Glutamatergic neuron (in vitro differentiated cells): ENCODE measurements around the gene NCOA4. TPM values are rescaled to one million over a fixed set of nuclear protein-coding genes. Genes with fewer than 3 reads are reported as not detected.

Source experiments
- DNase-seq: peaks from one replicate; pipeline ENCODE4 v3.0.0; 2022
- H3K27ac Mint-ChIP-seq: one replicate; pipeline ENCODE4 v1.8.0; 2020; ENCODE audit warnings: mild to moderate bottlenecking, mixed read lengths, inconsistent platforms; ENCODE audit not compliant: unreplicated experiment
- H3K27me3 Mint-ChIP-seq: one replicate; pipeline ENCODE4 v1.8.0; 2020; ENCODE audit warnings: mild to moderate bottlenecking, moderate library complexity, mixed read lengths, inconsistent platforms; ENCODE audit not compliant: unreplicated experiment
- H3K36me3 Mint-ChIP-seq: one replicate; pipeline ENCODE4 v1.8.0; 2020; ENCODE audit warnings: mild to moderate bottlenecking, mixed read lengths, inconsistent platforms; ENCODE audit not compliant: unreplicated experiment
- H3K4me1 Mint-ChIP-seq: one replicate; pipeline ENCODE4 v1.8.0; 2020; ENCODE audit warnings: mild to moderate bottlenecking, low read depth, mixed read lengths, inconsistent platforms; ENCODE audit not compliant: unreplicated experiment
- H3K4me3 Mint-ChIP-seq: one replicate; pipeline ENCODE4 v1.8.0; 2020; ENCODE audit warnings: mild to moderate bottlenecking, mixed read lengths, inconsistent platforms; ENCODE audit not compliant: unreplicated experiment
- H3K9me3 Mint-ChIP-seq: one replicate; pipeline ENCODE4 v1.8.0; 2020; ENCODE audit warnings: mild to moderate bottlenecking, moderate library complexity, mixed read lengths, inconsistent platforms; ENCODE audit not compliant: unreplicated experiment
- CTCF ChIP-seq: fragments of 200-600 bp; sonication (generic); IDR thresholded peaks from one replicate; pipeline ENCODE4 v1.5.0; 2021; ENCODE audit not compliant: partially characterized antibody, unreplicated experiment
- total RNA-seq: library from RNA; stranded (reverse); fragmentation: NEBNext Ultra II Directional; extraction: Animal tissue kit (Norgen Biotek cat#: 25700); gene quantifications from one replicate; pipeline ENCODE4 v1.2.1, GENCODE V29; 2021; ENCODE audit not compliant: unreplicated experiment

The NCOA4 gene
- total RNA-seq, 1 donor from 2014 or later = 90.5 TPM

- no peak for DNase-seq
- no peak for TF ChIP-seq CTCF
- Mint-ChIP-seq H3K27ac (no peak overlapping the region), H3K27me3 (peaks cover 2% of the 10 kb centered on the region), H3K9me3 (peaks cover 3% of the 10 kb centered on the region), H3K4me3 (no peak overlapping the region), H3K36me3 (no peaks in the 10 kb centered on the region), H3K4me1 (peaks cover 19% of the 10 kb centered on the region)
Measured at GRCh38 chr10:46019177-46019528, 11.3 kb downstream of the NCOA4 start.

- H3K4me1 Mint-ChIP-seq = peaks cover 15% of the 10 kb centered on the region
- H3K27me3 Mint-ChIP-seq = peaks cover 2% of the 10 kb centered on the region
- peaks cover 1% of the 10 kb centered on the region for H3K9me3 Mint-ChIP-seq
- no peak for DNase-seq
- no peak overlapping the region for H3K4me3 Mint-ChIP-seq
- H3K27ac Mint-ChIP-seq = no peak overlapping the region
- no peak for TF ChIP-seq CTCF
- no peaks in the 10 kb centered on the region for H3K36me3 Mint-ChIP-seq
Measured at GRCh38 chr10:46018453-46019176, 11.8 kb downstream of the NCOA4 start.

GRCh38 chr10:46017733-46018132 is 12.7 kb downstream of the NCOA4 start:
- no peak for TF ChIP-seq CTCF
- Mint-ChIP-seq H3K4me3 (no peak overlapping the region), H3K4me1 (peaks cover 14% of the 10 kb centered on the region), H3K9me3 (no peaks in the 10 kb centered on the region), H3K27me3 (peaks cover 2% of the 10 kb centered on the region), H3K36me3 (no peaks in the 10 kb centered on the region), H3K27ac (no peak overlapping the region)
- no peak for DNase-seq

GRCh38 chr10:46016811-46017210 is 13.6 kb downstream of the NCOA4 start:
- Mint-ChIP-seq H3K36me3 (no peaks in the 10 kb centered on the region), H3K4me3 (no peak overlapping the region), H3K4me1 (peaks cover 12% of the 10 kb centered on the region), H3K9me3 (no peaks in the 10 kb centered on the region), H3K27me3 (no peaks in the 10 kb centered on the region), H3K27ac (no peak overlapping the region)
- no peak for DNase-seq
- TF ChIP-seq CTCF = no peak

- H3K27me3 Mint-ChIP-seq = no peaks in the 10 kb centered on the region
- TF ChIP-seq CTCF = no peak
- no peaks in the 10 kb centered on the region for H3K9me3 Mint-ChIP-seq
- H3K36me3 Mint-ChIP-seq = no peaks in the 10 kb centered on the region
- H3K4me3 Mint-ChIP-seq = no peak overlapping the region
- no peak overlapping the region for H3K27ac Mint-ChIP-seq
- peaks cover 12% of the 10 kb centered on the region for H3K4me1 Mint-ChIP-seq
- DNase-seq = no peak
Measured at GRCh38 chr10:46016190-46016589, 14.2 kb downstream of the NCOA4 start.
